Activated naive CD4-positive, alpha-beta T cell treated with Interleukin-2 at 50 U/mL for 16 hours (primary cell): ENCODE measurements around the gene TMEM53.
A peak's percentile ranks its signal among the peaks of the same experiment; 100 is the strongest.

Experiments
- DNase-seq: peaks from one replicate; pipeline ENCODE4 v3.0.0-alpha.2; 2020

The TMEM53 gene

DNA sequence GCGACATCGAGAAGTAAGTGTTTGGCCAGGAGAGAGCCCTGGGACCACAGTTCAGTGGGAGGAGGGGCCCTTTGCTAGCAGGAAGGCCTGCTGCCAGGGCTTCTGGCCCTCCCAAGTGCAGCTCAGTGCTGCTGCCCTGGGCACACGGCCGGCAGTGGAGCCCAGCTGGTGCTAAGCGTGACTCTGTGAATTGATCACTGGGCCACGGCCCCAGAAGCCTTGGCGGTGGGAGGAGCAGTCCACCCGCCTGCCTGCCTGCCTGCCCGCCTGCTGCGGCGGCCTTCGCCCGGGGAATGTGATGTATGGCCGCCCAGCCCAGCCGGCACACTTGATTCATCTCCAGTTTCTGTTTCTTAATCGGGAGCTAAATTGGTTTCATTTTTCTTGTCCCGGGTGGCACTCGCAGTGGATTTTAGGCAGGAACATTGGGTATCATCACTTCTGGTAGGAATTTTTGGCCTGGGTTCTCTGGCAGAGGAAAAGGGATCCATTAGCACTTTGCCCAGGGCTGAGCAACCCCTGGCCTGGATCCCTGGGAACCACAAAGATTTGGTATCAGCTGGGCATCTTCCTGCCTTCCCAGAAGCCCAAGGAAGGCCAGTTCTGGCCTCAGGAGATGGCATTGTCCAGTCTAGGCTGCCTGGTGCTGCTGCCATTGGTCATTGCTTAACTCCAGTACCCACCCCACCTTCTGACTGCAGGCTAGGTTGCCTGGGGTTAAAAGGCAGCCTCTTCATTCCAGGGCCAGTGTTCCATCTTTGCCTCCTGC lies 28.6 kb downstream of the TMEM53 start:
- DNase-seq, result no peak

DNA sequence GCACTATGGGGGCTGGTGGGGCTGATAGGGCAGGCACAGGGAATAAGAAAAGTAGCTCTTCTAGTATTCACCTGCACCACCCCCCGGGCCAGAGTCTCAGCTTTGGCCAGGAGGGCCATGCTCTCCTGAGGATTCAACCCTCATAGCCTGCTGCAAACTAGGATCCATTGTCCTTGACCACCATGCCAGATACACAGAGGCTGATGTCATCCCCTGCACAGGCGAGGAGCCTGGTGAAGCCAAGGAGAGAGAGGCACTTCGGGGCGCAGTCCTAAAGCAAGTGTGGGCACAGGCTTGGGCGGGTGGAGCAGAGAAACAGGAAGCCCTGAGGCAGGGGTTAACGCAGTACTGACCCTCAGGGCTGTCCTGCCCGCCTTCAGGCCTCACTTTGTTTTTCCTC lies 29.5 kb downstream of the TMEM53 start:
- no peak for DNase-seq

DNA sequence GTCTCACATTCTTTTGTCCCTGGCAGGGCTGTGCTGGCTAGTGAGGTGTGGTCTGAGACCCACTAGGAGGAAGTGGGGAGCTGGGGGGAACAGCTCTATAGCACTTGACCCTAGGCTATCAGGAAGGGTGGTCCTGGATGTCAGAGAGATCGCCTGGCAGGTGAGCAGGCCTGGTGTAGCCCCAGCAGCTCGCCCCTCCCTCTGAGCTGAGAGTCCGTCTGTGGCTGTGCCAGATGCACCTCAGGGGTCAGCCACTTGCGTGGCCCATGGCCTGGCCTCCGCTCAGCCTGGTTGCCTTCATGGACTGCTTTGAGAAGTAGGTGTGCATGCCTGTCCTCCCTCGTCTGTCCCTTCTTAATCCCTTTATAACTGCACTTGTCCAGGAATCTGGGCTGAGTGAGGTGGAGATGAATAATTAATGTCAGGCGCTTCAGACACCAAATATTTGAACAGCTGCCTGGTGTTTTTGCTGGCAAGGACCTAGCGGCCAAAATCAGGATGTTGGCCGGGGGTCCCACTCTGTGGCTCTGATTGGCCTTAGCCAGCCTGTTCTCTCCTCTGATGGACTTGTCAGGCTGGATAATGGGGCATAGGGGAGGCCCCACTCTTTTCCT lies 30.5 kb downstream of the TMEM53 start:
- DNase-seq, result no peak

DNA sequence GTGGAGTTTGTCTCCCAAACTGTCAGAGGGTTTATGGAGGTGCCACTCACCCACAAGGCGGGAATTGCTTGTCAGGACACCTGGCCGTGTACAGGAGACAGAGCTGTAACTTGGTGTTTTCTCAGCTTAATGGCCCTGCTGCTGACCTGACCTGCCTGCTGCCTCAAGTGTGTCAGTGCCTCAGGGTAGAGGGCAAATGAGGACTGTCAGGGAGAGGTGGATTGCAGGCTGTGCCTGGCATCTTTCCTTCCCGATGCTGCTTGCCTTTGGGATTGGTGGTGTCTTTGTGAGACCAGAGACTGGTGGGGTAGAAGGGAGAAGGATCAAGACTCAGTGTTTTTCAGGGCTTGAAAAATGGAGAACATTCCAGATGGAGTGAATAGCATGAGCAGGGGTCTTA lies 31.4 kb downstream of the TMEM53 start:
- no peak for DNase-seq

DNA sequence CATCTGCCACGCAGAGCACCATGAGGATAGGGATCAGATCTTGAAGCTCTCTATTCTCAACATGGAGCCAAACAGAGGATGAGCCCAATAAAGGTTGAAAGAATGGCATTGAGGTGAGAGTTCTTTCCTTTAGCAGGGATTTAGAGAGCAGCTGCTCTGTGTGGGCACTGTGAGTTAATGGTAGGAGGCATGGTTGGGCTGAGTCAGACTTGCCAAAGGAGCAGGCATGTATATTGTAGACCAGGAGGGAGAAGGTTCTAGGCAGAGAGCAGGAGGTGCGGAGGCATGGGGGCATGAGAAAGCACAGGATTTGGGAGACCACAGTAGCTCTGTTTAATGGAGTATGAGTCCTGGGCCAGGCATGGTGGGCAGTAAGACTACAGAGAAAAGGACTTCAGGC lies 32.0 kb downstream of the TMEM53 start:
- no peak for DNase-seq

DNA sequence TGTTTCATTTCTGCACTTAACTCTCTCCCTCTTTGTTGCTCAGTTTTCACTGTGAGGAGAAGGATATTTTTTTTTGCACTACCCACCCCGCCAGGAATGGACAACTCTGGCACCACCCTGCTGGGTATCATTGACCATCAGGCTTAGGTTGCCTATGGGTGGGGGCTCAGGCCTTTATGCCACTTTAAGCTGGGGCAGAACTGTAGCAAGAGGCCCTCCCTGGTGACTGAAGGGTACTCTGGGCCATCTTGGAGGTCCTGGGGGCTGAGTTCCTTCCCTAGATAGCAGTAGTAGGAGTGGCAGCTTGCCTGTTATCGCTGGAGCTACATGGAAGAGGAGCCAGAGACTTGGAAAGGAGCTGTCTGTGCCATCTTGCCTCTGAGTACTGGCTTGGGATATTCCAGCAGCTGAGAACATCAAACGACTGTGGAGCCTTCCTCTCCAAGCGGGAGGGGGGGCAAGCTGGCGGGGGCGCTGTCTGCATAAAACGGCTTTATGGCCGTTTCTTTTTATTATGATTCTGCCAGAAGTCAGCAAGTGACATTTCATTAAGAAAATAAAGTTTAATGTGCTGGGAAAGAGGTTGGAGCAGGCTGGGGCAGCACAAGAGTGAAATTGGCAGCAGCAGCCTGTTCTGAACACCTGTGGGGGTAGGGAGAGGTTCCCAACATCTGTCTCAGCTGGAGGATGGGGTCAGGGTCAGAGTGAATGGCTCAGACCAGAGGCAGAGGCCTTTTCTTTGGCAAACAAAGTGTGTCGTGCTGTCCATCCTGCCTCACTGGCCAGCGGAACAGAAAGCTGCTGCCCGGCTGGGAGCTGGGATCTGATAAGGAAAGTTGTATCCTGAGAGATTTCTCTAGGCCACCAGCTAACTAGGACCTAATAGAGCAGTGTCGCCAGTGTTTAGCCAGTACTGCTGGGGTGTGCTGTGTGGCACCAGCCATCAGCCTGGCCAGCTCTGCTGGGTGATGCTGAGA lies 32.9 kb downstream of the TMEM53 start:
- DNase-seq, result no peak

DNA sequence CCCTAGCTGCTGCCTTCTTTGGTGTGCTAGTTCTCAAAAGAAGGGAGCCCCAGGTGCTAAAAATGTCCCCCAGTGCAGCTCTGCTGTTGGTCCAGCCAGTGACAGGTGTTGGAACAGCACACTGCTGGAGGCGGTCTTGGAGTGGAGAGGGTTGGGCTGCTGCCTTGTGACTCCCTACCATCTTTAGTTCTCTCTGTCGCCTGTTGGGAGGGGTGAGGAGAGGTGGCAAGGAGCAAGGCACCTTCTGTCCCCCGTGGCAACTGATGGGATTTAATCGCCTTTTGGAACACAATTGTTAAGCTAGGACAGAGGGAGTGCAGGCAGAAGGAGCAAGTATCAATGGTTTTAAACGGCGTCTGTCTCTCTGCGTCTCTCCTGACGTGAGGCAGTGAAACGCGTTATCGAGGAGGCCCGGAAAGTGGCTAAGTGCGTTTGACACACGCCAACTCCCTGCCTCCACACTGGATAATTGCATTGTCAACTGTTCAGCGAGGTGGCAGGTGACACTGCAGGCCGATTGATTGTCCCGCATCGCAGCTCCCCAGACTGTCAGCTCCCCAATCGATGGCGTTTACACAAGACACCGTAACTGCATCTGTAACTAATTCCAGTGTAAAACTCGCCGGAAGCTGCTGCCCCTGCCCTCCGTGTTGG lies 34.0 kb downstream of the TMEM53 start:
- no peak for DNase-seq

DNA sequence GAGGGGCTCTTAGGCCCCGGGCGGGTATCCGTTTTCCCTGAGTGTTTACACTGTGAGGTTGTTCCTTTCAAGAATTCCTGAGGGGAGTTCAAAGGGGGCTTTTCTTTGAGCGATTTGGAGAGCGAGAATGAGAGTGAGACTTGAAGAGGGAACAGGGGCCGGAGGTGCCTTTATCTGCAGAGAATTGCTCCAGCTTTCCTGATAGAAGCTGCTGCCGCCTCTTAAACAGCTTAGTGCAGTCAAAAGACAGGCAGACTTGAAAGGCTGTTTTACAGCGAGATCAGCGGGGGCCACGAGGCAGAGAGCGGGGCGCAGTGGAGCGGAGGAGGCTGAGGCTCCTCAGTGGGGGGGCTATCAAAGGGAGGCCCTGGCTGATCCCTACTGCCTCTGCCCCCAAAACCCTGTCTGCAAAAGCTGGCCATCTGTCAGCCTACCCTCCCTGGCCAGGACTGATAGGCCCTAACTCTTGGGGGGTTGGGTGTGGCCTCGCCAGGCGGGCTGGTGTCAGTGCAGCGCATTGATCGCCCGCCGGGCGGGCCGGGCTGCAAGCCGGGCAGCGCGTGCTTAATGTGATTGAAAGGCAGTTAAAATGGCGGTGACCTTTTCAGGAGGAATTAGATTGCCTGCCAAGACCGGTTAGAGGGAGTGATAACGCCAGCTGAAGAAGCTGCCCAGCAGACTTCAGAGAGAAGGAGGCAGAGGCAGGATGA lies 36.4 kb downstream of the TMEM53 start:
- DNase-seq, result no peak

DNA sequence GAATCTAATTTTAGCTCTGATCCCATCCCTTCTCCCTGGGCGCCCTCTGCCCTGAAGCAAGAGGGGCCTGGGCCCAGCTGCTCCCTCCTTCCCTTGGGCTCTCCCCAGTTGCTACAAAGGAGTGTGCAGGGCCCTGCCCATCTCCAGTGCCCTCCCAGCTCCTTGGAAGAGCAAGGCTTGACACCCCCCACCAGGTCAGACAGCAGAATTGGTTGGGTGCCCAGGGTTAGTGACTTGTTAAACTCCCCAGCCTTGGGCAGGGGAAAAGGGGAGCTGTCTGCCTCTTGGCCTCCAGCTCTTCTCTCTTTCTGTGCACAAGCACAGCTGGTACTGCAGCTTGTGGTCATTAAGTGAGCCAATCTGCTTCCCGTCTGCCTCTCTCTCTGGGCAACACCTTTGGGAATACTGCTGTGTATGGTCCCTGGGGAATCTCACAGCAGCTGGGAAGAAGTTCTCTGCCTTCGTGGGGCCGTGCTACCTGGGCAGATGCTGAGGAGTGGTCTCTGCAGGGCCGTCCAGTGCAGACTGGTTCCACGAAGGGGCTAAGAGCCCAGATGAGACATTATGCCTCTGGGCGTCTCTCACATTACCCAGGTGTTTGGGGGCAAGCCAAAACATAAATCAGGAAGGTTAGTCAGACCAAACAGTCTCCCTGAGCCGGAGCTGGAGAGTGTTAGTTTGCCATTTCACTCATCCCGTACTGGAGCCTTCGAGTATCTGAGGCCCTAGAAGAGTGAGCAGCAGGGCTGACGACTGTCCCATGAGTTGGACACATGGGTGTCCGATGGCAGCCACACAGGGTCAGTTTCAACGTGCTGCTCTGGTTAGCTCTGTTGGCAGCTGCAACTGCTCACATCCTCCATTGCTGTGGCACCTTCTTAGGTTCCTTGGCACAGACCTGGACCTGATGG lies 37.3 kb downstream of the TMEM53 start:
- no peak for DNase-seq

DNA sequence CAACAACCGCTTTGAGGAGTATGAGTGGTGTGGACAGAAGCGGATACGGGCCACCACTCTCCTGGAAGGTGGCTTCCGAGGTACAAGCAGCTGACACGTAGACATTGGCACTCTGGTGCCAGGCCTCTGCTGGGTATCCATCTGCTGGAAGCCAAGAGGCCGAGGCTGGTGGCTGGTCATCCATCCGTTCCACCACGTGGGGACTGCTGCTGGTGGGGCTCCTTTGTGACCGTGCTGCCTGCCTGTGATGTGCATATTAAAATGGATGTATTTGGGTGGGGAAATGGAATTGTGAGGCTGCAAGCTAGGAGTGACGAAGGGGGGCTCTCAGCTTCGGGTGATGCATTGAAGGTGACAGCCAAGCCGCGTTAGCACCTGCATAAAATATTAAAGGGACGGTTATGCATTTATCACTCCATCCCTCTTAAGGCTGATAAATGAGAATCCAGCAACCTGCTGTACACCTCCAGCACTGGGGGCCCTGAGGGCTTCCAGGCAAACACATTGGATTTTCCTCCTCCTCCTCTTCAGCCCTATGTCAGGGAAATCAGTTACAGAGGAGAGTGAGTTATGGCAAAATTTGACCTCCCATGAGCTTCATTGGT lies 38.1 kb downstream of the TMEM53 start:
- DNase-seq, result no peak

DNA sequence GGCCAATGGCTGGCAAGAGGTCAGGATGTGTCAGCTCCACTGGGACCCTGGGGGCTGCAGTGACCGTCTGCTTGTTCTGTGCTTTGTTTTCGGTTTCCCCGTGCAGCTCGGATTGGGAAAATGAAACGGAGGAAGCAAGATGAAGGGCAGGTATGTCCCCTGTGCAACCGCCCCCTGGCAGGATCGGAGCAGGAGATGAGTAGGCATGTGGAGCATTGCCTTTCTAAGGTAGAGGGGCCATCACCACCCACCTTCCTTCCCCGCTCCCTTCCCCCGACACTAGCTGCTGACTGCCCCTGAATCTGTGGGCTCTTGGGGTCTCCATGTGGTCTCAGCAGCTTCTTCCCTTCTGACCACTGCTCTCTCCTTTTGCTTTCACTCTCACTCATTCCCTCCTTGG lies 38.8 kb downstream of the TMEM53 start:
- no peak for DNase-seq

DNA sequence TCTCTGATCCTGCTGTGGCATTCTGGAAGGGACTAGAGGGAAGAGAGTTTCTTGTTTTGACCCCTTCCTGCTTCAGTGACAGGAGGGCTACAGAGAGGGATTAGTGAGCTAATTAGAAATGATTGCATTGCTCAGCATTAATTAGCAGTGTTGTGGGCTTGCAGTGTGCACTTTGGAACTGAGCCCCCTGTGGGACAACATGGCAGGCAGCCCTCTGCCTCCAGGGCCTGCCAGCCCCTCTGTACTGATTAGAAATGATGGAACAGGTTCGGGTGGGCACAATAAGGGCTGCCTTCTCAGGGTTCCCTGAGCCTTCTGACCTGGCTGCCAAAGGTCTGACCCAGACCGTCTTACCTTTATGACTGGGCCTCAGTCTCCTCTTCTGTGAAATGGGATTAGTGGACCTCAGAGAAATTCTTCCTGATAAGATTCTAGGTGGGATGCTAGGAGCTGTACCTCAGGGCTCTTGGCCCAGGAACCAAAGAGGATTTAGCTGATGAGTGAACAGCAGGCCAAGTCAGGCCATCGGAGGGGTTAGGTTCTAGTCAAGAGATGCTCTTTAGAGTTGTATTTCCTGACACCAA lies 39.6 kb downstream of the TMEM53 start:
- no peak for DNase-seq

DNA sequence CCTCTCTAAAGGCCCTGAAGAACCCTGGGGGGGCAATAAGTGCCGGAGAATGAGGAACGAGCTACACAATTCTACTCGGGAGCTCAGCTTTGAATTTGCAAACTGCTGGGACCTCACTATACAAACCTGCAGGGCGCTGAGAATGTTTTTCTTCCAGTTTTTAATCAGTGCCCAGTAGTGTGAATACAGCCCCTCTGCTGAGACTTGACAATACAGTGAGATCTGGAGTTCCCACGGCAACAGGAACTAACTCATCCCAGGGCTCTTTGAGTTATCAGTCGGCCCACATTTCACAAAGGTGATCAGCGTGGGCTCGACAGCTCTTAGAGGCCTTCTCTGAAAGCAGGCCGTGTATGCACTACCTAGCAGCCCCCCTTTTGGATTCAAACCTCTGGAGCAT lies 41.7 kb downstream of the TMEM53 start:
- peak; percentile 9 for DNase-seq

DNA sequence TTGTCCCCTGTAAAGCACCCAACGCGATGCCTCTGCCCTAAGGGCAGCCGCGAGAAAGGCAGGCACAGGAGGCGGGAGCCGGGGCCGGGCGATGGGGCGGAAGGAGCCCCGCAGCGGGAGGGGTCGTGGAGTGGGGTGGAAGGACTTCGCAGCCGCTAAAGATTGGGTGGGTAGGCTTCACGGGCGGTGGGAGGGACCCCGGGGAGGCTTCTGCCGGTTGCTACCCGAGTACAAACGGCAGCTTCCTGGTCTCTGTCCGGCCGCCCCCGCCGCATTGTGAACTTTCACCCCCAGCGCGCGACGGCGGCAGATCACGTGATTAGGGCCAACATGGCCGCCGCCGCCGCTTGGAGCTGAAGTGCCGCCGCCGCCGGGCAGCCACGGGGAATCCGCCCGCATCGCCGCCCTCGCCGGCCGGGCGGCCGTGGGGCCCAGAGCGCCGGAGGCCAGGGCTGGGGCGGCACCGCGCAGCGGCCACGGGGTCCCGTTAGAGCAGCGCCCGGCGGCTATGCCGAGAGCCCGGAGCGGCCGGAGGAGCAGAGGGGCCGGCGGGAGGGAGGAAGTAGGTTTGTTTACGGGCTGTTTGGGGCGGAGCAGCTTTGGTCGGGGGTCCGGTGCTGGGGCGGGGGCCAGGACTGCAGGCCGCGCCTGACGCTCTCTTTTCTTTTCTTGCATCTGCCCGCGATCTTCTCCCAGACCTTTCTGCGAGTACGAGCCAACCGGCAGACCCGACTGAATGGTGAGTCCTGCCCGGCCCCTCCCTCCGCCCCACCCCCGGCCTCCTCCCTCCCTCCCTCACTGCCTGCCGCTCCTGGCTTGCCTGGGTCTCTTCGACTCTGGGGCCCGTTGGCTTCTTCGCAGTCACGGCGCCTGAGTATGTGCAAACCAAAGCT lies 42.4 kb downstream of the TMEM53 start:
- DNase-seq, result peak; percentile 91

DNA sequence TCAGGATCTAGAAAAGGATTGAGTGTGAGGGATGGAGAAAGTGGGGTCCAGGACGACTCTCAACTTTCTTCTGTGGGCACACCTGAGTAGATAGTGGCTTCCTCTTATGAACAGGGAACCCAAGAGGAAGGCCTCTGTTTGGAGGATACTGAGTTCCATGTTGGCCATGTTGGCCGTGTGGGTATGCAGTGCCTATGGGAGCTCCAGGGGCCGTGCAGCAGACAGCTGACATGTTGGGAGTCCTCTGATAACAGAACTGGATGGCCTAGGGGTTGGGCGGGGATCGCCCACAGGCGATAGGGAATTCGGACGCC lies 43.0 kb downstream of the TMEM53 start:
- DNase-seq, result no peak

DNA sequence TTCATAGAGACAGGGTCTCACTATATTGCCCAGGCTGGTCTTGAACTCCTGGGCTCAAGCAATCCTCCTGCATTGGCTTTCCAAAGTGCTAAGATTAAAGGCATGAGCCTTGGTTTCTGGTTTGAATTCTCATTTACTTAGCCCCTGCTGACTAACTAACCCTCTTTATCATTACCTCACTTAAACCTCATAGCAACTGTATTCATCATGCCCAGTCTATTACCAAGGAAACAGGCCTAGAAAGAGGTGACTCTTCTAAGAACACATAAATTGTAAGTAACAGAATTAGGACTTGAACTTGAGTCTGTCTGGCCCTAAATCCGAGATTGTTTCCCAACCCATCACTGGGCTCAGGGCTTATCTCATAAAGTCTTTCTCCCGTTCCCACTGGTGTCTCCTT lies 44.2 kb downstream of the TMEM53 start:
- DNase-seq, result no peak

DNA sequence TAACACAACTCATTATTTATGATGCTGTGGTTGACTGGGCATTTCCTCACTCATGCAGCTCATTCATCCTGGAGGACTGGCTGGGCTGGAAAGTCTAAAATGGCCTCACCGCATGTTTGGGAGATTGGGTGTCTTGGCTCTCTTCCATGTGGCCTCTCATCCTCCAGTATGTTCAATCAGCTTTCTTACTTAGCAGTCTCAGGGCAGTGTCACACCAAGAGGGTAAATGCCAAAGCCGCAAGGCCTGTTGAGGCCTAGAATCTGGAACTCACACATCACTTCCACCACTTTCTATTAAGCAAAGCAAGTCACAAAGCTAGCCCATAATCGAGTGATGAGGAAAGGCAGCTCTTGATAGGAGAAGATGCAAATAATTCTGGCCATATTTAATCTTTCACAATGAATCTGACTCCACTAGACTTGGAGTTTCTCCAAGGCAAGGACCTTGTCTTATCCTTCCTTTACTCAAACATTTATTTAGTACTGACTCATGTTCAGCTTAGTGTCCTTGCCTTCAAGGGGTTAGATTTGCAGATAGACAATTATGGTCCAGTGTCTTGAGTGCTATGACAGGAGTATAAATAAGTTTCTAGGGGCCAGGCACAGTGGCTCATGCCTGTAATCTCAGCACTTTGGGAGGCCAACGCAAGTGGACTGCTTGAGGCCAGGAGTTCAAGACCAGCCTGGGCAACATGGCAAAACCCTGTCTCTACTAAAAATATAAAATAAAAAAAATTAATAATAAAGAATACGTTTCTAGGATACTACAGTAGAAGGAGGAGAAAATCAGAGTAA lies 45.1 kb downstream of the TMEM53 start:
- DNase-seq, result no peak

DNA sequence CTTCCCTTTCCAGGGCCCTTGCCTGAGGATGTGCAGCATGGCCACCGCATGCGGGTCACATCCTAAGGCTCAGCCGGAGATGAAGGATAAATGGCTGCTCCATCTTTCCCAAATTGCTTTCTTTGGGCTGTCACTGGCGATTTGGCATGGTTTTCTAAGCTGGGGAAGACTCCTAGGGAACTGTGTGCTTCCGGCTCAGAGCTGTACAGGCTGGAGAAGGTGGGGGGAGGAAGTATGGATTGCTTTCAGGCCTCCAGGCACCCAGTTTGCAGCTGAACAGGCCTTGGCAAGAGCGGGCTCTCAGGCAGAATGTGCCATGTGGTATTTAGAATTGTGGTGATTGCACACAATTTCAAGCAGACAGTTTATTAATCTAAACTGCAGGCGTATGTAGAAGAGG lies 48.9 kb downstream of the TMEM53 start:
- no peak for DNase-seq
